HG03521 (cell line): Measurements from ENCODE around the gene TSPO.

Experiments
- ATAC-seq: cut with Tn5 transposase; IDR thresholded peaks from one replicate; pipeline ENCODE4 v1.9.1; 2021; ENCODE audit warnings: mild to moderate bottlenecking, moderate library complexity; ENCODE audit not compliant: unreplicated experiment

The TSPO gene

DNA sequence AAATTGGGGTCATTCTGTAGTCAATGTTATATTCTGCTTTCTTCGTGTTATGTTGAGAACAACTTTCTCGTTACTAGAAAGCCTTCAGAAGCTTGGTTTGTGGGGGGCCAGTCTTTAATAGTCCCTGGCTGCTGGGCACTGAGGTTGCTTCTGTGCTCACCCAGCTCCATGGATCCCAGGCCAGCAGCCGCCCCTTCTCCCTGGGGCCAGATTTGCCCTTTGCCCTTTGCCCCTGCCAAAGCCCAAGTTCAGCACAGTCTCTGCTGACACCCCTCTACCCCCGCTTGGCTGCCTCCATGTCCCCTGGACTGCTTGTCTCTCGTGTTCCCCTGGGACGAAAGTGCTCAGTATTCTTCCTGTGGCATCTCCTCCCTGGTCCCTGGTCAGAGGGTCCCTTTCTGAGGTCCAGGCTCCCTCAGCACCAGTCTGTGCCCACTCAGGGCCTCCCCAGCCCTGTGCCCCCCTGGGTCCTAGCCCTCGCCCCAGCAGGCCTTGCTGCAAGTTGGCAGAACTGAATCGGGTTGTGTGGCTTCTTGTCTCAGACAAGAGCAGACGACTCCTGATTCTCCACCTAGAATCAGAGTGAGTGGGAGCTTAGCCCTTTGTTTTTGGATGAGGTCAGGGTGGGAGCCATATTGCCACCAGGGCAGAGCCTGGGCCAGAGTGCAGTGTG lies 6.7 kb downstream of the TSPO start:
- no peak for ATAC-seq

DNA sequence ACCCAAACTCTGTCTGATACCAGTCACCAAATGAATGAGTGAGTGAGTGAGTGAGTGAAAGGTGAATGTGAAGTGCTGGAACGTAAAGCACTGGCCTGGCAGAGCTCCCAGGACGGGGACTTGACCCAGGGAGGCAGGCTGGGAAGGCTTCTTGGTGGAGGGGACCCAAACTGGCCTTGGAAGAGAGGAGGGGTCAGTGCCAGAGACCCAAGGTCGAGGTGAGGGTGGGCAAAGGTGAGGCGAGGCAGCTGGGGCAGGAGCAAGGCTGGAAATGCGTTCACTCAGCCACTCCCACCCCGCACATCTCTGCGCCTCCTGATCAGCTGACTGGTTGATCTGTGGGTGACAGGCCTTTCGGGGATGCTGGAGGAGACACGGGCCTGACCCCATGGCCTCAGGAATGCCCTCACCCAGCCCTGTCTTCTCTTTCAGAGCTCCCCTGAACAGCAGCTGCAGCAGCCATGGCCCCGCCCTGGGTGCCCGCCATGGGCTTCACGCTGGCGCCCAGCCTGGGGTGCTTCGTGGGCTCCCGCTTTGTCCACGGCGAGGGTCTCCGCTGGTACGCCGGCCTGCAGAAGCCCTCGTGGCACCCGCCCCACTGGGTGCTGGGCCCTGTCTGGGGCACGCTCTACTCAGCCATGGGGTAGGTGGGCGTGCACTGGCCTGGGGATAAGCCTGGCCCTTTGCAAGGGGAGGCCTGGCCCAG lies 7.6 kb downstream of the TSPO start:
- ATAC-seq = no peak

DNA sequence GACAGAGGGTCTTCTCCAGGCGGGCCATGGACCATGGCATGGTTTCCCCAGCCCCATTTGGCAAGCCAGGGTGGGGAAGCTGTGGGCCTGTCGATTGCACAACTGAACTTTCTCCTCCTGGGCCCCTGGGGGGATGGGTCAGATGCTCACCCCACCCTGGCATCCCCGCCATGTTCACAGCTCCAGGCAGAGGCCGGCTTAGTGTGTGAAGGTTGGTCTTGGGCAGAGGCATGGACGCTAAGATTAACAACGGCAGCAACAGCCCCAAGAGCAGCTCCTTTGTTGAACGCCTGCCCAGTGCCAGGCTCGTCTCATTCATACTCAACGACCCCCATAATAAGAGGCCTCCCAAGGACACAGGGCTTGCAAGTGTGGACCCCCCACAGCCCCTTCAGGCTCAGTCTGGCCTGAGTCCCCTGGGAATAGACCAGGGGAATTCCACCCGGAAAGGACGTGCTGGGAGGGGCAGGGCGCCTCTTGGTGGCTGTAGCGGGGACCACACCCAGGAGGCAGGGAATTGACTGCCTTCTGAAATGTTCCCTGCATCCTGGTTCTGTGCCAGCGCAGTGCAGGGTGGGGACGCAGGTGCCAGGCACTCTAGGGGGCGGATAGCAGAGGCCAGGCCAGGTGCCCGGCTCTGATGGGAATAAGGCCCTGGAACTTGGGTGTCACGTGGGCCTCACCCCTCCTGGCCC lies 8.3 kb downstream of the TSPO start:
- ATAC-seq = no peak

DNA sequence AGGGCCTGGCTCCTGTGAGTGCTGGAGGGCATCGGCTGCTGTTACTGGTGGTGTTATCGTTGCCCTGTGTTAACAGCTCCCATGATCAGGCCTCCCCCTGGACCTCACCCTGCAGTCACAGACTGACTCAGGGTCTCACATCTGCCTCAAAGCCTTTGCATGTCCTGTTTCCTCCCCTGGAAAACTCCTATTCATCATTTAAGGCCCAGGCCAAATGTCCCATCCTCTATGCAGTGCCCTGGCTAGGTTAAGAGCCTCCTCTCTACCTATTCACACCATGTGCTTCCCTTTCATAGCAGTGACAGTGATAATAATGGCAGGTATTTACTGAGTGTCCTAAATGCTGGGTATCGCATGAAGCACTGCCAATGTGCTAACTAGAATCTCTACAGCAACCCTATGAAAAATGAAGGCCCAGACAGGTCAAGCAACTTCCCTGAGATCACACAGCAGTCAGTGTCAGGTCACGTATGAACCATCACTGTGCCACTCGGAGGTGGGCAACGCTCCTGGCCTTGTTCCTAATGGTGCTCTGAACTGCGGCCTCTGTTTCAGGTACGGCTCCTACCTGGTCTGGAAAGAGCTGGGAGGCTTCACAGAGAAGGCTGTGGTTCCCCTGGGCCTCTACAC lies 9.3 kb downstream of the TSPO start:
- ATAC-seq = no peak

DNA sequence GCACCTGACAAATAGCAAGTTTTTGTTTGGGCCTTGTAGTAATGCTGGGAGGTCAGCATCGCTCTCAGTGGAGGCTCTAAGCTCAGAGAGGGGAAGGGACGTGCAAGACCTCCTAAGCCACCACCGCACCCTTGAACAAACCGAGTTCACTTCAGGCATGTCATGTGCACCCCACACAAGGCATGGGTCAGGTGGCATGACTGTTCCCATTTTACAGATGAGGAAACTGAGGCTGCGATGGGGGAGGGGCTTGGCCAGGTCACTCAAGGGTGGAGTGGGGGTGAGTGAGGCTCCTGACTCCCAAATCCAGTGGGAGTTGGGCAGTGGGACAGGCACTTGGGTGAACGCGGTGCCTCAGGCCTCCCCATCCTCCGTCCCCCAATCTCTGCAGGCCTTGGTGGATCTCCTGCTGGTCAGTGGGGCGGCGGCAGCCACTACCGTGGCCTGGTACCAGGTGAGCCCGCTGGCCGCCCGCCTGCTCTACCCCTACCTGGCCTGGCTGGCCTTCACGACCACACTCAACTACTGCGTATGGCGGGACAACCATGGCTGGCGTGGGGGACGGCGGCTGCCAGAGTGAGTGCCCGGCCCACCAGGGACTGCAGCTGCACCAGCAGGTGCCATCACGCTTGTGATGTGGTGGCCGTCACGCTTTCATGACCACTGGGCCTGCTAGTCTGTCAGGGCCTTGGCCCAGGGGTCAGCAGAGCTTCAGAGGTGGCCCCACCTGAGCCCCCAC lies 11.2 kb downstream of the TSPO start:
- ATAC-seq = no peak

DNA sequence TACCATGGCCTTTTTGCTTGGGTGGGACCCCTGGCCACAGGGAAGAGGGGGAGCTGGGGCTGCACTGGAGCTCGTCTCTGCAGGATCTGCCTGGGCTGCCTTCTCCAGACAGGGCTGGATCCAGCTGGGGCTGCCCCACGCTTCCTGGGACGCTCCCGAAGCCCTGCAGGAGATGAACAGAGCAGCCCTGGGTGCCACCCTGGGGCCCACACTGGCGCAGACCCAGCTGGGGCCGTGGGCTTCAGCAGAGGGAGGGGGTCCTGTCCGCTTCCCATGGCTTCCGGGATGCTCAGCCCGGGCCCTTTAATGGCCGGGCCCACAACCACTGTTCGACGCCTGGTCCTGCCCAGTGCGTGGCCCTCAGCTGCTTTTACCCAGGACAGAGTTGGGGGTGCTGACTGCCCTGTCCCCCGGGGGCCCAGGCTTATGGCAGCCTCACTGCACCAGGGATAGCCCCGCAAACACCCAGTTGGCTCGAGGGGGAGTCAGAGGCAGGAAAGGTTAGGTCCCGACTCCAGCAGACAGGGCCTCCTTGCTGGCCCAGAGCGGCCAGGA lies 12.0 kb downstream of the TSPO start:
- ATAC-seq = no peak

DNA sequence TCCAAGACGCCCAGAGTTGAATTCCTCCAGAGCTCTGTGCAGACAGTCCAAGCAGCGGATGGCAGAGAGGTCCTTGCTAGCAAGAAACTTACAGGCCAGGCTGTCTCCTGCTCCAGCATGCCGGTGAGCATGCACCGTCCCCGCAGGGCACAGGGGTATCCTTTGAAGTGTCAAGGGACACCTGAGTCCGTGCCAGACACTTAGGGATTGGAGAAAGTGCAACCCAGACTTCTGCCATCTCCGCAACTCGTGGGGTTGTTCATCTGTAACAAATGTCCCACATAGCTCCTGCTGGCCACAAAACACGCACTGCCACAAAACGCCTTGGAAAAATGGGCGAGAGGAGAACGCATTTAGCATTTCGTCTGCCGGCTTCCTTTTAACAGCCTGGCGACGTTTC lies 13.3 kb downstream of the TSPO start:
- no peak for ATAC-seq

DNA sequence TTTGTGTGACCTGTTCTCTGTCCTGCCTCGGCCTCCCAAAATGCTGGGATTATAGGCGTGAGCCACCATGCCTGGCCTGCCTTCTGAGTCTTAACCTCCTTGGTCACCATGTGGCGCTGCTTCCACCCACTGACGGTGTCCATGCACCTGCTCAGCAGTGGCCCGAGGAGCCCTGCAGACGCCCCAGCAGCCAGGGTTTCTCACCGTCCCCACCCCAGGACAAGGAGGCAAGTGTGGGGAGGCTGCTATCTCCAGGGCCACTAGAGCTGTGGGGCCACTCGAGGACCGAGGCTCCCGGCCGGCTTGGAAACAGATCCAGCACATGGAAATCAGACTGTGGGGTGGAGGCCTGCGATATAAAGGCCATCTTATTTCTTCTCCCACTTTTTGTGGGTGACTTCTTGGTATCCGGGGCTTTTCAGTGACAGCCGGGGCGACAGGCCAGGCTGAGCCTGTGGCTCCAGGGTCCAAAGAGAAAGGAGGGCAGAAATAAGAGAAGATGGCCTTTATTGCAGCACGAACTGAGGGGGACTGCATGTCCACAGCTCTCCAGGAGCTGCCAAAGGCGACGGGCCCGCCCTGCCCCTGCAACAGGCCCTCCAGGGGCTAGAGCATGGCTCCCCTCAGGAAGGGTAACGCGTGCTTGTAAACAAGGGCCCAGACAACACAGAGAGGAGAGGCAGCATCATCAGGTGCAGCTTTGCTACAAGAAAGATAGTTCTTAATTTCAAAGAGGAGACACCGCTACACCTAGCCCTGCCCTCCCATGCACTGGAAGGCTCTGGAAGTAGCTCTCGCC lies 15.0 kb downstream of the TSPO start:
- ATAC-seq = no peak

DNA sequence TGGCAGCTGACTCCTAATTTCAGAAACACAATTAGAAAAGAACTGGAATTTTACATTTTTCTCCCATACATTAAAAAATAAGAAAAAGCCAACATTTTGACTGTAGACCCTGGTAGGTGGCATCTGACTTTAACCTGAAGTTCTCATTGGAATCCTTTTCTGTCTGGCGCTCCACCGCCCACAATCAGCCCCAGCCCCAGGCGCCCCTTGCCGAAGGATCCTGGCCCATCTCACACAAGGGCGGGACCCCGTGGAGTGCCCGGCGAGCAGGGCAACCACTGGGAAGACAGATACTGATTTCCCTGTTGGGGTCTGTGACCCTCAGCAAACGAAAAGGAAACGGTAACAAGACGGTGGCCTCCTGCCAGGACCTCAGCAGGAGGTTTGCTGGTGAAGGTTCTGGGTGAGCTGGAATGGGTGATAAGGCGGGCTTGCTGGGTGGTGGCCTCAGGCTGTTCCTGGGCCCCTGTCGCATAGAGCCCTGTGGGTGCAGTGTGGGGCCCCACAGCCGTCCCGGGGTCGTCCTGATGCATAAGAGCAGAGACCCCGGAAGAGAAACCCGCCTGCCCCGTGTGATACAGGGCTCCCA lies 15.7 kb downstream of the TSPO start:
- no peak for ATAC-seq

DNA sequence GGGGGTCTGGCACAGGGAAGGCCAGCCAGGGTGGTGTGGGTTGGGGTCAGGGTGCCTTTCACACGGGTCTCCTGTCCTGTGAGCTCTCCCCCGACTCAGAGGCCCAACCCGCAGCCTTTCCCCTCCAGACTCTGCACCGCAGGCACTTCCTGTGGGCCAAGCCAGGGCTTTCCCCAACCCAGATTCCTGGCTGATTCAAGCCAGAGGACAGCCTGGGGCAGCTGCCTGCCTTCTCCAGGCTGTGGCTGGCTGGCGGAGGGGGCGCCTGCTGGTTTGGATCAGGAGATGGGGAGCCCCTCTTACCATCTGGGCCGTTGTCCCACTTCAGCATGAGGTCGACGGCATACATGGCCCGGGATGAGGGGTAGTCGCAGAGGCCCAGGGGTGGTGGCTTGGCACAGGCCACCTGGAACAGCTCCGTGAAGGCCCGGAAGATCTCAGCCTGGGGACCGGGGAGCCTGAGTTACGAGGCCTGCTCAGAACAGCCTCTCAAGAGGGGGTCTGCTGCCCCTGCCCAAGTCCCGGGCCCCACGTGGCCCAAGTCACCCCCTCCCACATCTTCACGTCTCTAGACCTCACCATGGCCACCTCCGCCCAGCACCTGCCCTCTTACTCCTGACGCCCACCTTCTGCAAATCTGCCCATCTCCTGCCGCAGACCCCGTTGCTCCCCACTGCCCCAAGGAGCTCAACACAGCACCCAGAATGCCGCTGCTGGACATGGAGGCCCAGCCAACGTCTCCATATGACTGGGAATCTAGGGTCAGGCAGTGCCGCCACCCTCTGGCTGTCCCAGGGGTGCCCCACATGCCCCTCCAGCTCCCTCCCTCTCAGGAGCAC lies 17.3 kb downstream of the TSPO start:
- no peak for ATAC-seq

DNA sequence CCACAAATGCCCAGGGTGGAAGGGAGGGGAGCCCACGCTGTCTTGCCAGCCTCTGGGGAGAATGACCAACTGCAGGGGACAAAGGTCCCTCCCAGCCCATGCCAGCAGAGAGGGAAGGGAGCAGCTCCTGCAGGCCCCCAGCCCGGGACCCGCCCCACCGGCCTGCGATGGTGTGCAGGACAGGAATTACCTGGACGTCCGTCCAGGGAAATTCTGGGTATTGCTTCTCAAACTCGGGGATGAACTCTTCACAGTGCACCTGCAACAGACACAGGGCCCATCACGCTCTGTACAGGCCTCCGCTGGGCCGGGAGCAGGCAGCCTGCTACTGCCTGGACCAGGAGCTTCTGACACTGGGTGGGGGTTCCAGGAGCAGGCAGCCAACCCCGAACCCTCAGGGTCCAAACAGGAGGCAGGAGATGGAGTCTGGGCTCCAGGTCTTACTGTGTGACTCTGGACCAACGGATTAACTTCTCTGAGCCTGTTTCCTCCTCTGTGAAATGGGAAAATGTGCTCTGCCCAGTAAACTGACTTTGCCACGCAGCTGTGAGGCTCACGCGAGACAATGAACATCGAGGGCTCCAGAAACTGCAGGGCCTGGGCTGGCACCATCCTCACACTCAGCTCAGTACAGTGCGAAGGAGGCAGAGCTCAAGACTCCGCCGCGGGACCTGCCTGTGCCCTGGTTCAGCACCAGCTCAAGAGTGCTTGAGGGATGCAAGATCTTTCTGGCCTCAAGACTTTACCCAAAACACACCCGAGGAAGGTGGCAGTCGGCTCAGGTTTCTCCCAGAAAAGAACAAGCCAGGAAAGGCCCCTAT lies 18.2 kb downstream of the TSPO start:
- no peak for ATAC-seq

DNA sequence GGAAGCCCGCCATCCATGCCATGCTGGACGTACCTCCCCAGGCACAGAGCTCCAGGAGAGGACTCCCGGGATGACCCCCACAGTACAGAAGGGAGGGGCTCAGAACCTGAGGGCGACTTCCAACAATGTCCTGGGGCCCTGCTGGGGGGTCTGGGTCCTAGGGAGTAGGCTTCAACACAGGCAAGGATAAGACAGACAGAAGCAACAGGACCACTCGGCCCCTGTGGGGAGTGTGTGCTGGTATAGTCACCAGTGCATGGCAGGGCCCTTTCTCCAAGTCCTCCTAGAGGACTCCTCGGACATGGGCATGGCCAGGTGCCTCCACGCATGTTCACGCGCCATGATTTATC lies 18.7 kb downstream of the TSPO start:
- no peak for ATAC-seq

DNA sequence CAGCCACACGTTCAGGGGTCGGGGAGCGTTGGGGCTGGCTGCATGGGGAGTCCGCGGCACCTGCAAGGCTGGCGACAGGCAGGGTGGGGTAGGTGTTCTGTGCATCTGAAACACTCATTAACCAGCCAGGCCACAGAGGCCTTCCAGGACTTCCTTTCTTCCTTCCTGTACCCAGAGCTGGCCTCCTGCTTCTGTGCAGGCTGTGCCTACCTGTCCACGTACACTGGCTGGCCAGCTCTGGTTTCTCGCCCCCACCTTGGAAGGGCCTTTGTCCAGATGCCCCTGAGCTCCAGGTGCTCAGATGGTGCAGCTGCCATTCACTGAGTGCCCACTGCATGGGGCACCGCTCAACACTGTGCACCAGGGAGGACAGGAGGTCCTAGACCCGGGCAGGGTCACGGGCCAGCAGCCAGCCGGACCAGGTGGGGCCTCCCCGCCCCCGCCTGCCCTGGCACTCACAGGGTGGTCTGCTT lies 19.7 kb downstream of the TSPO start:
- no peak for ATAC-seq

DNA sequence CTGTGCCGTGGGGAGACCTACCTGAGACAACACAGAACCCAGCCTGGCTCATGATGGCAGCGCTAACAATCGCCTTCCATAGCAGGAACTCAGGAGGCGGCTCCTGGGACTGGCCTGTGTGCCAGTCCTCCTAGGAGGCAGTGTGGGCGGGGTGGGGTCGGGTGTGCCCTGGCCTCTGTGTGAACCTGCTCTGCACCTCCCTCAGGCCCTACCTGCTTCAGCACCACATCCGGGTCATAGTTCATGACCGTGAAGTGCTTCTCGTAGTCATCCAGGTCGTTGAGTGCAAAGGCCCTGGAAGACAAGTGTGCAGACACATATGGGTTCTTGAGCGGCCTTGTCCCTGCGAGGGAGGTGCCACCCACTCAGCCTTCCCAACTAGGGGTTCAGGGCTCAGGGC lies 20.2 kb downstream of the TSPO start:
- no peak for ATAC-seq

DNA sequence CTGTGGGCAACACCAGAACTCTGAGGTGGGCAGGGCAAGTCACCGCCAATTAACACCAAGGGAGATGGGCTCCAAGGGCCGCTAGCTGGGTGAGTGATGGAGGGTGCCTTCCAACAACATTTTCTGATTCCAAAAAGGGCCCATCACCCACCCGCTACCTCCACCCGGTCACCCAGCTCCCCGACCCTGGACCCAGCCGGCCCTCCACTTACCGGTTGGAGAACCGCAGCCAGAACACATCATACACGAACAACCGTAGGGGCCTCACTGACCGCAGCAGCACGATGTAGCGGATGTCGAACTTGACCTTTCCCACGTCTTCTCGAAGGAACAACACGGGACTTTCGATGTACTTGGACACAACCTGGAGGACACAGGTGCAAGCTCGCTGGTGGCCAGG lies 20.8 kb downstream of the TSPO start:
- ATAC-seq = no peak

DNA sequence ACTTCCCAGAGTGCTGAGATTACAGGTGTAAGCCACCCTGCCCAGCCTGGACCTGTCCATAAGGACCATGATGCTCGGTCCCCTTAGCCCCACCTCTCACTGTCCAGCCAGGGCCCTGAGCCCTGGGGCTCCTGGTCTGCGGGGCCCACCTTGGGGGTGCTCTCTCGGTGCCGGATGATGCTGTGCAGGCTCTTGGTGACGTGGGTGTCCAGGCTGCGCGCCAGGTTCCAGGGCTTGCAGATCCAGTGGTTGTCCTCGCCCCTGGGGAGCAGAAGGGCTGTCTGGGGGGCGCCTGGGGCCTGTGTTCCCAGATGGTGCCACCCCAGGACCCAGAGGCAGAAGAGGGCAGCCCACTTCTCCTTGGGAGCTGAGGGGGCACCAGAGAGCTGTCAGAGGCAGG lies 22.2 kb downstream of the TSPO start:
- no peak for ATAC-seq

DNA sequence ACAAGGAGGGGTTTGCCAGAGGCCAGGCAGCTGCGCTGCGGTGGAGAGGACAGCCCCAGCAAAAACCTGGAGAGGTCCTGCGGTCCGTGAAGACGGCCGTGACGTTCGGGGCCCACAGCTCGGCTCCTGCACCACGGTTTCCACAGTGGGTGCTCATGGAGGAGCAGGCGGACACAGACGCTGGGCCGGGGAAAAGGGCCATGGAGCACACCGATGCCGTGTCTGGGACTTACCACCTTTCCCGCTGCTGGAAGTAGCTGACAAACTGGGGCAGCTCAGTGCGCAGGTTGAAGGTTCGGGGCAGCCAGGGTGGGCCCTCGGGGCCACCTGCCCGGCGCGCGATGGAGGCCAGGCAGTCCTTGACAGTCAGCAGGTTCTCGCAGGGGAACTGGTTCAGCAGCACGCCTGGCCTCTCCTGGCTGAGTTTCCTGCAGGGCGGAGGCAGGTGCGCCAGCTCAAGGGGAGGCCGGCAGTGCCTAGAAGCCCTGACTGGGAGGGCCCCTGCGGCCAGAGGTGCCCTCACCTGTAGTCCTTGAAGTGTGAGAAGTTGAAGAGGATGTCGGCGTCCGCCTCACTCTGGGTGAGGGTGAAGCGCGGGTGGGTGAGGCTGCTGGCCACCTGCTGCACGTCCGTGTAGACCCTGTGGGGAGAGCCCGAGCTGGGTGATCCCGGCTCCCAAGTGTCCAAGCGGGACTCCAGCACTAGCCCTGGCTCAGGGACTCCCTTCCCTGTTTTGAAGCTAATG lies 22.8 kb downstream of the TSPO start:
- ATAC-seq = no peak
